Dedifferentiated amniotic fluid mesenchymal stem cell (primary cell): Measurements from ENCODE around the gene THADA.
A peak's percentile ranks its signal among the peaks of the same experiment; 100 is the strongest.

Source experiments
- DNase-seq: peaks from one replicate; pipeline ENCODE4 v3.0.0-alpha.2; 2016; ENCODE audit errors: extremely low spot score

The THADA gene

GRCh38 chr2:43349904-43350303 is 245.9 kb downstream of the THADA start:
- no peak for DNase-seq

GRCh38 chr2:43348908-43349661 is 246.8 kb downstream of the THADA start:
- DNase-seq, result no peak

- no peak for DNase-seq
Observed at GRCh38 chr2:43347746-43348145, 248.1 kb downstream of the THADA start.

DNA sequence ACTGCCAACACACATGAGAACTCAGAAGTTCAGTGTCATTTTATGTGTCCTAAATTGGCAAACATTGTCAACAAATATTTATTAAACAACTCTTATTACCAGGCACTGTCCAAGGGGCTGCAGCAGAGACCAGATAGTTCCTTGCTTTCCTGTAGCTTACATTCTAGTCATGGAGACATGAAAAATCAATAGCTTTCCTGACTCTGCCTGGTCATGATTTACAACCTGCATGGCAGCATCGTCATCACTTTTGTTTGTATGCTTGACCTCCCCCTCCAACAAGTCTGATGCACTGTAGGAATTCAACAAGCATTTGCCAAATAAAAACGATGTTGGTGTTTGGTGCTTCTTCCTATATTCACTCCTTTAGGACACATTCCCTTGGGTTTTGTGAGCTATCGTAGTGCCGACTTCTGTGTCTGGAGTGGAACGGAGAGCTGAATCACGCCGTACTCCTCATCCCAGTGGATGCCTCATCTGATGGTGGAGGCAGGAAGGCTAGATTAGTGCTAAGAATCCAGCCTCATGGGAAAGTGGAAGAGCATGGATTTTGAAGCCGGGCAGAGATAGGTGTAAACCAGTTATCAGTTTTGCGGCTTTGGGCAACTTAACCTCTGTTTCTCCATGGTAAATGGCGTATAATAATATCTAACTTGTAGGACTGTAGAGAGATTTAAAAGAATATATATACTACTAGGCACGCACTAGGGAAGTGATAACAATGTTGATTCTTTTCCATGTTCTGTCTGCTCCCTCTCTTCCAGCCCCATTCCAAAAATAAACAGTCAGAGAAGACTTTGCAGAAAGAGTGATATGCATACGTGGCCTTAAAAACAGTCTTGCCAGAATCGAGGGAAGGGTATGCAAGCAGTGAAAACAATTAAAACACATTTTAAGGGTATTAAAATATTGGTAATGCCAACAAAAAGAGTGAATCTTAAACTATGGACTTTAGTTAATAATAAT is 249.0 kb downstream of the THADA start:
- DNase-seq, result no peak

- DNase-seq, result no peak
Observed at GRCh38 chr2:43345872-43346271, 250.0 kb downstream of the THADA start.

DNA sequence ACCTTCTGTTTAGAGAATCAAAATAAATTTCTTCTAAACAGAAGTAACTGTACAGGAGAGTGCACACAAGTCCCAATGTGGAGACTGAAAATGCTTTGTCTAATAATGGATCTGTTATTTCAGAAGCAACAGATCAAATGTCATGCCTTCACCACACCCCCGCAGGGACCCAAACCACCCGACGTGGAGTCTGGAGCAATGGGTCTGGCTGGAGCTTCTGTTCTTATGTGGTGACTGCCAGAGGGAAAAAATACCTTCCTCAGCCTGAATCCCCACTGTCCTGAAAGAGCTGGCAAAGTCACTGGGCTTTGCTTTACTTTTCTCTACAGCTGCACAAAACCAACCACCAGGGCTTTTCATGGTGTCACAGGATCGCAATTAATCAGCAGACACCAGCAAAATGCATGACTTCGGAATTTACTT is 250.4 kb downstream of the THADA start:
- no peak for DNase-seq

DNA sequence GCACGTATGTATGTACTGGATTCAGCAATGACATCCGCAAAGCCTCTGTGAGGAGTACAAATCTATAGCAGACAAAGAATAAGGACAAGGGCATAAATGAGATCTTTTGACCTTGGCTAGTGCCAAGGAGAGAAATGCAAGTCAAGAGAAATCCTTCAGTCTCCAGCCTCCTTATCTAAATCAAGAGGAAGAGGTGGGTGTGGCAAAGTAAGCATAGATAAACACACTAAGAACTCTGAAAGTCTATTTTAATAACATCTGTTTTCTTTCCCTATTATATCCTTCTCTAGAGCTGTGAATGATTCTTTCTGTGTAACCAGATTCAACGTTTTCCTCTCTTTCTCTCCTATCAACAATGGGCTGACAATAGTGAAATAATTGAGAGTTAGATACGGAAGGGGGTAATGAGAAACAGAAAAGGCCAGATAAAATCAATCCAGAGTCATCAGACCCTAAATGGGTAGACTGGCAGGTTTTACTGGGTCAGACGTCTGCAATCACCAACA is 250.9 kb downstream of the THADA start:
- no peak for DNase-seq

- peak; percentile 88 for DNase-seq
Observed at GRCh38 chr2:43343573-43344304, 252.1 kb downstream of the THADA start.

GRCh38 chr2:43341959-43342757 is 253.7 kb downstream of the THADA start:
- no peak for DNase-seq

GRCh38 chr2:43340945-43341356 is 254.9 kb downstream of the THADA start:
- peak; percentile 58 for DNase-seq

DNA sequence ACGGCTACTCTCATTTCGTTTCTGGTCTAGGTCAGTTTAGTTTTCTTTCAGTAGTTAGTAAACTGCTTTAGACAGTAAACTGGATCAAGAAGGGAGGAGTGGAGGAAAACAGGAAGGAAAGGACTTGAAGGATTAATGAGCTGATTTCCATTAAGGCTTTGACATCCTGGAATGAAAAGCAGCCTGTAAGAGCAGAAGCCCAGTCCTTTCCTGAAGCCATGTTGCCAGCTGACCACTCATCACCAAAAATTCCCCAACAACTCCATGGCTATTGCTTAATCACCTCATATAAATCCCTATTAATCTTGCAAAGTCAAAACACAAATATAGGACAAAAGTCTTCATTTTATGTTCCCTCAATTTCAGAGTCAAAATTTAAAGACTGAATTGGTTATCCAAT is 255.8 kb downstream of the THADA start:
- no peak for DNase-seq

GRCh38 chr2:43333656-43334144 is 262.1 kb downstream of the THADA start:
- DNase-seq, result peak; percentile 77

- no peak for DNase-seq
Observed at GRCh38 chr2:43333101-43333655, 262.7 kb downstream of the THADA start.

DNA sequence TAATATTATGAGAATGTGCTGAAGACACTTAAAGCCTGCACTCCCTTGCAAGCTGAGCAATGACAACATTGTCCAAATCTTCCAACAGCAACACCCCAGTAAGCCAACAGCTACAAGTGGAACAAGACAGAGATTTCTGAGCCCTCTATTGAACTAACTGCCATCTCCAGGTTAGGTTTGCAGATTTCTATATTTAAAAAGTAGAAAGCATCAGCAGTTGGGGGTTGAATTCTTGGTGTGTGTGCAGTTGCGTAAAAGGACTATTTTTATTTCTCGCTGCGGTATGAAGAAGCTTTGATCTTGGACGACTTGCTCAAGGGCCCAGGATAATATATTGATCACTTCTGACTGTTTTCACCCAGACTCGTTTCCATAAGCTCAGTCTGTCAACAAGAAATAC is 263.2 kb downstream of the THADA start:
- DNase-seq, result no peak

DNA sequence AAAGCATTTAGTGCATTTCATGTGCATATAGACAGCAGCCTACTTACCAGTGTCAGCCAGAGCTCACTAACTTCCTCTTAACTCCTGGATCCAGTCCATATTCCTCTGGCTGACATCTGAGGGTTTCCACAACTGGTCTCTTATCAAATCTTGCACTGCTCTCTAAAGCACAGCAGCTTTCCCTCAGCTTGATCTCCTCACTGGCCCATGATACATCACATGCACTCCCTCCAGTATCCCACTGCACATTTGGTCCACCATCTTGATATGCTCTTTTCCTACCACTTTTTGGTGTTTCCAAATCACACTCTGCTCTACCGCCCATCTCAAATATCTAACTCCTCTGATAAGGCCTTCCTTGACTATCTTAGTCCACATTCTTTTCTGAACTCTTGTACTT is 264.4 kb downstream of the THADA start:
- no peak for DNase-seq

GRCh38 chr2:43329637-43330036 is 266.2 kb downstream of the THADA start:
- DNase-seq, result no peak

DNA sequence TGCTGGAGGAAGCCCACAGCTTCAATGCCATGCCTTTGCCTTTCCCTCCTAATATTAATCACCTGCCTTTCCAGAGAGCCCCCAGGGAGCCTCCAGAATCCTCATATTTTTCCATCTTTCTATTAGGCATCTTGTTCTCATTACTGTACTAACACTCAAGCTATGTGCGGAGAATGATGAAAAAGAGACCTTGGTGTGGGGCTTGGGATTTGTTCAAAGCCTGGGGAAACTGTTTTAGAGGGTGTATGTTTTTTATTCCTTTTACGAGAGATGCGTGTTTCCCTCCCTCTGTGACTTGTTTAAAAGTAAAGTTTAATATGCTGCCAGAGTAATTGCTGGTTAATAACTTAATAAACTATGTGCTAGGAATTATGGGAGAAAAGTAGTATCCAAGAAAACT is 267.0 kb downstream of the THADA start:
- DNase-seq, result no peak

GRCh38 chr2:43328133-43328532 is 267.7 kb downstream of the THADA start:
- no peak for DNase-seq

- no peak for DNase-seq
Observed at GRCh38 chr2:43327119-43327518, 268.7 kb downstream of the THADA start.

- no peak for DNase-seq
Observed at GRCh38 chr2:43326101-43326825, 269.6 kb downstream of the THADA start.
